PFSK-1 (cell line): ENCODE results near the gene BMF.

Experiments used
- FOXP2 ChIP-seq: optimal IDR thresholded peaks from 2 replicates; pipeline ENCODE3; 2011; ENCODE audit warnings: borderline replicate concordance, control low read depth, inconsistent platforms; ENCODE audit not compliant: insufficient read depth; ENCODE audit errors: extremely low read length, extremely low read depth
- POLR2AphosphoS5 ChIP-seq: IDR thresholded peaks from 2 replicates; pipeline ENCODE4 v1.6.1; 2012; ENCODE audit warnings: low read depth, mild to moderate bottlenecking, control low read depth, low read length, moderate library complexity
- SIN3A ChIP-seq: IDR thresholded peaks from 2 replicates; pipeline ENCODE4 v1.6.1; 2012; ENCODE audit warnings: mild to moderate bottlenecking, low read length, moderate library complexity, borderline replicate concordance; ENCODE audit not compliant: insufficient read depth
- TAF1 ChIP-seq: IDR thresholded peaks from 2 replicates; pipeline ENCODE4 v1.6.1; 2012; ENCODE audit warnings: low read length, control low read depth, borderline replicate concordance; ENCODE audit not compliant: insufficient read depth
- TF ChIP-seq, protein P1 (sequence below), 2 experiments: IDR thresholded peaks; 2 replicates each; pipeline versions ENCODE4 v1.6.1 to v1.8.0; 2011 to 2012; ENCODE audit warnings: low read depth in 2 of 2, low read length in 2 of 2, control low read depth in 1 of 2, inconsistent platforms in 1 of 2, mild to moderate bottlenecking in 1 of 2, moderate library complexity in 1 of 2; ENCODE audit not compliant: insufficient read depth in 1 of 2

DNA sequence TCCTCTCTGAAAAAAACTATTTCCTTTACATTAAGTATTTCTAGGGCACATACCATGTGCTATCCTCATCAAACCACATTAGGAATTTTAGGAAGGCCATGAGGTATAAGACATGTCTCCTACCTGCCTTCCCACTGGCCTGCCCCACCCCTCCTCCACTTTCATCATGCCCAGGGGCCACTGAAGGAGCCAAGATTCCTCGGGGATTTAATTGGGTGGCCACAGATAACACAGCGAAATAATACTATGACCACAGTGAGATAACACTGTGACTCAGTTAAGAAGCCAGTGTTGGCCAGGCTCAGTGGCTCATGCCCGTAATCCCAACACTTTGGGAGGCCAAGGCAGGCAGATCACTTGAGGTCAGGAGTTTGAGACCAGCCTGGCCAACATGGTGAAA, 9.8 kb upstream of the BMF start:
- TF ChIP-seq TAF1 (no peak), SIN3A (no peak), POLR2AphosphoS5 (no peak), FOXP2 (no peak)
- TF ChIP-seq, protein P1, sequence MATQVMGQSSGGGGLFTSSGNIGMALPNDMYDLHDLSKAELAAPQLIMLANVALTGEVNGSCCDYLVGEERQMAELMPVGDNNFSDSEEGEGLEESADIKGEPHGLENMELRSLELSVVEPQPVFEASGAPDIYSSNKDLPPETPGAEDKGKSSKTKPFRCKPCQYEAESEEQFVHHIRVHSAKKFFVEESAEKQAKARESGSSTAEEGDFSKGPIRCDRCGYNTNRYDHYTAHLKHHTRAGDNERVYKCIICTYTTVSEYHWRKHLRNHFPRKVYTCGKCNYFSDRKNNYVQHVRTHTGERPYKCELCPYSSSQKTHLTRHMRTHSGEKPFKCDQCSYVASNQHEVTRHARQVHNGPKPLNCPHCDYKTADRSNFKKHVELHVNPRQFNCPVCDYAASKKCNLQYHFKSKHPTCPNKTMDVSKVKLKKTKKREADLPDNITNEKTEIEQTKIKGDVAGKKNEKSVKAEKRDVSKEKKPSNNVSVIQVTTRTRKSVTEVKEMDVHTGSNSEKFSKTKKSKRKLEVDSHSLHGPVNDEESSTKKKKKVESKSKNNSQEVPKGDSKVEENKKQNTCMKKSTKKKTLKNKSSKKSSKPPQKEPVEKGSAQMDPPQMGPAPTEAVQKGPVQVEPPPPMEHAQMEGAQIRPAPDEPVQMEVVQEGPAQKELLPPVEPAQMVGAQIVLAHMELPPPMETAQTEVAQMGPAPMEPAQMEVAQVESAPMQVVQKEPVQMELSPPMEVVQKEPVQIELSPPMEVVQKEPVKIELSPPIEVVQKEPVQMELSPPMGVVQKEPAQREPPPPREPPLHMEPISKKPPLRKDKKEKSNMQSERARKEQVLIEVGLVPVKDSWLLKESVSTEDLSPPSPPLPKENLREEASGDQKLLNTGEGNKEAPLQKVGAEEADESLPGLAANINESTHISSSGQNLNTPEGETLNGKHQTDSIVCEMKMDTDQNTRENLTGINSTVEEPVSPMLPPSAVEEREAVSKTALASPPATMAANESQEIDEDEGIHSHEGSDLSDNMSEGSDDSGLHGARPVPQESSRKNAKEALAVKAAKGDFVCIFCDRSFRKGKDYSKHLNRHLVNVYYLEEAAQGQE (IDR thresholded peaks at IDR 0.05; ENCODE audit: insufficient read depth in 1 of 2, low read depth in 2 of 2, low read length in 2 of 2), result no peak
